ENCODE measurements around the gene FHAD1.

FHAD1 gene

DNA sequence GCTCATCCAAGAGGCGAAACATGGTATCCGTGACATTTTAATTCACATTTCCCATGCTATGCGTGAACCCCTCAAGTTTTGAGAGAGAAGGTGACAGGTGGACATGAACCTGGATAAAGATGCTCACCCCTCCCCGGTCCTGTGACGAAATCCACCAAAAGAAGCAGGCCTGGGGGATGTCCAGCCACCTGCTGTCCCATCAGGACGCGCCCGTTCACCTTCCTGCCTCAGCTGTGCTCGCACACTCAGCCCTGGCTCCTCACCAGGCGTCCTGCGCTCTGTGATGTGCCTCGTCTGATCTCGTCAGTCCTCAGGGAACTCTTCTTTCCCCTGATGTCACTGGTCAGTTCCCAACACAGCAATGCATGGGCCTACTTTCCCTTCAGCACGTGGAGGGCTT lies 10.3 kb downstream of the FHAD1 start:
- Histone ChIP-seq H3K36me3 (ENCODE audit: insufficient read depth, low read length) (no peaks in the 10 kb centered on the region), H3K9ac (ENCODE audit: low read depth, low read length) (no peak overlapping the region)

DNA sequence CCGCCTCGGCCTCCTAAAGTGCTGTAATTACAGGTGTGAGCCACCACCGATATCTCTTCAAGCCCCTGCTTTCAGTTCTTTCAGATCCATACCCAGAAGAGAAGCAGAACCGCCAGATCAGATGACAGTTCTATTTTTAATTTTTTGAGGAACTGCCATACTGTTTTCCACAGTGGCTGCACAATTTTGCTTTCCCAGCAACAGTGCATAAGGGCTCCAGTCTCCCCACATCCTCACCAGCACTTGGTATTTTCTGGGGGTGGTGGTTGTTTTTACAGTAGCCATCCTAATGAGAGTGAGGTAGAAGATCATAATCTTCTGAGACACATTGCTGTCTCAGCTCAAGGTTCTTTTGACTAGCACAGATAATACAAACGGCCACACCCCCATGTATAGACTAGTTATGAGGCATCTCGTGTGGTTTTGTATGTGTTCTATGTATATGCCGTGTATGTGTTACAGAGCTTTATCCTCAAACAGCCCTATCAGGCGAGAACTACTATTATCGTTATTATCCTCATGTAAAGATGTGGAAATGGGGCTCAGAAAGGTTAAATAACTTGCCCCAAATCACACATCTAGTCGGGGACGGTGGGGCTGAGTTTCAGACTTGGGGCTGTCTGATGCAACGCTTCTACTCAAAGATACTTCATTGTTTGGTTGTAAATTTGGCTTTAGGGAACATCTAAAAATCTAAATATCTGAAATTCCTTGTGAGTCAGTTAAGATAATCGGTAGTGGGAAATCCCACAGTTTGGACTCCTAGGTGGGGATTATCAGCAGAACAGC lies 12.0 kb downstream of the FHAD1 start:
- Histone ChIP-seq H3K4me3 (ENCODE audit: low read length) (no peak overlapping the region), H3K4me2 (ENCODE audit: low read length) (no peak overlapping the region), H3K9me3 (replicated peaks; ENCODE audit: low read length) (no peaks in the 10 kb centered on the region), H3K27me3 (ENCODE audit: control insufficient read depth, insufficient read depth, low read length) (peaks cover 27% of the 10 kb centered on the region), H3K9ac (ENCODE audit: low read depth, low read length) (no peak overlapping the region), H3K4me1 (ENCODE audit: control insufficient read depth, insufficient read depth, low read length) (no peaks in the 10 kb centered on the region), H3K36me3 (ENCODE audit: insufficient read depth, low read length) (no peaks in the 10 kb centered on the region)

More for the DNA sequence above, 10.3 kb downstream of the FHAD1 start:
- H3K4me1 ChIP-seq (ENCODE audit: control insufficient read depth, insufficient read depth, low read length) = no peaks in the 10 kb centered on the region
- H3K27me3 ChIP-seq (ENCODE audit: control insufficient read depth, insufficient read depth, low read length) = peaks cover 42% of the 10 kb centered on the region
- H3K4me2 ChIP-seq (ENCODE audit: low read length) = no peak overlapping the region
- no peak overlapping the region for H3K4me3 ChIP-seq (ENCODE audit: low read length)
- no peaks in the 10 kb centered on the region for H3K9me3 ChIP-seq (replicated peaks; ENCODE audit: low read length)

DNA sequence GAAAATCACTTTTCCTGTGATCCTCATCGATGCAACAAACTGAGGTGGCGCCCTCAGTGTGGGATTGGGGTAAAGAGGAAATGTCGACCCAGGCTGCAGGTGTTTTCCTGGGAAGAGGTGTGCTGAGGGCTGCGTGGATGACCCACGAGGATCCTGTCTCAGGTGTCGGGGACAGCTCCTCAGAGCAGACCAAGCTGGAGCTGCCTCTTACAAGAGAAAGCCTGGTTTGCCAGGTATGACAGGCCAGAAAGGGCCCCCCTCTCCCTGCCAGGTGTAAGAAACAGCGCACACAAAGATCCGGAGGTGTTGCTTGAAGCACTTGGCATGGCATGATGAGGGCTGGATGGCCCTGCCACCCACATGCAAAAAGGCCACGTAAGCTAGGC lies 12.6 kb downstream of the FHAD1 start:
- Histone ChIP-seq H3K4me3 (ENCODE audit: low read length) (no peak overlapping the region), H3K4me2 (ENCODE audit: low read length) (no peak overlapping the region), H3K9ac (ENCODE audit: low read depth, low read length) (no peak overlapping the region), H3K9me3 (replicated peaks; ENCODE audit: low read length) (no peaks in the 10 kb centered on the region), H3K27me3 (ENCODE audit: control insufficient read depth, insufficient read depth, low read length) (peaks cover 21% of the 10 kb centered on the region), H3K4me1 (ENCODE audit: control insufficient read depth, insufficient read depth, low read length) (no peaks in the 10 kb centered on the region), H3K36me3 (ENCODE audit: insufficient read depth, low read length) (no peaks in the 10 kb centered on the region)

DNA sequence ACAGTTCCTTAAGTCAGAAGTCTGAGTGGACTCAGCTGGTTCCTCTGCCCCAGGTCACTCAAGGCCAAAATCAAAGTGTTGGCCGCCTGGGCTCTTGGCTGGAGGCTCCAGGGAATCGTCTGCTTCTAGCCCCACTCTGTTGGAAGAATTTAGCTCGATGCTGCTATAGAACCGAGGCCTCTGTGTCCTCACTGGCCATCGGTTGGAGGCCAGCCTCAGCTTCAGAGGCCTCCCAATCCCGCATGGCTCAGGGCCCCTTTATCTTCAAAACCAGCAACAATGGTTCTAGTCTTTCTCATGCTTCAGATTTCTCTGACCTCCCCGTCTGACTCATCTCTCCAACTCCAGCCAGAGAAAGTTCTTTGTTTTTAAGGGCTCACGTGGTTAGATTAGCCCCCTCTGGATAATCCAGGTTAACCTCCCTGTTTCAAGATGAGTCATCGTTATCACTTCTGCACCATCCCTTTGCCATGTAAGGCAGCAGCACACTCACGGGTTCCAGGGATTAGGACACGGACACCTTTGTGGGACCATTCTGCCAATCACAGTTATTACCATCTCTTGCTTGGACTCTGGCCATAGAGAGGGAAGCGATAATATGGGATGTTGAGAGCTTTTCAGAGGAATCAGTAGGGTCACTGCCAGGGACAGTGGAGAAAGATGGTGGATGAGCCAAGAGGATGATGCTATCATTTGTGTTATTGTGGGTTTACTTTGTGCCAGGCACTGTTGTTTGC lies 13.6 kb downstream of the FHAD1 start:
- no peaks in the 10 kb centered on the region for H3K36me3 ChIP-seq (ENCODE audit: insufficient read depth, low read length)
- H3K9ac ChIP-seq (ENCODE audit: low read depth, low read length) = no peak overlapping the region
- no peak overlapping the region for H3K4me2 ChIP-seq (ENCODE audit: low read length)
- H3K4me3 ChIP-seq (ENCODE audit: low read length) = no peak overlapping the region
- no peaks in the 10 kb centered on the region for H3K9me3 ChIP-seq (replicated peaks; ENCODE audit: low read length)
- H3K27me3 ChIP-seq (ENCODE audit: control insufficient read depth, insufficient read depth, low read length) = peaks cover 18% of the 10 kb centered on the region
- H3K4me1 ChIP-seq (ENCODE audit: control insufficient read depth, insufficient read depth, low read length) = no peaks in the 10 kb centered on the region

DNA sequence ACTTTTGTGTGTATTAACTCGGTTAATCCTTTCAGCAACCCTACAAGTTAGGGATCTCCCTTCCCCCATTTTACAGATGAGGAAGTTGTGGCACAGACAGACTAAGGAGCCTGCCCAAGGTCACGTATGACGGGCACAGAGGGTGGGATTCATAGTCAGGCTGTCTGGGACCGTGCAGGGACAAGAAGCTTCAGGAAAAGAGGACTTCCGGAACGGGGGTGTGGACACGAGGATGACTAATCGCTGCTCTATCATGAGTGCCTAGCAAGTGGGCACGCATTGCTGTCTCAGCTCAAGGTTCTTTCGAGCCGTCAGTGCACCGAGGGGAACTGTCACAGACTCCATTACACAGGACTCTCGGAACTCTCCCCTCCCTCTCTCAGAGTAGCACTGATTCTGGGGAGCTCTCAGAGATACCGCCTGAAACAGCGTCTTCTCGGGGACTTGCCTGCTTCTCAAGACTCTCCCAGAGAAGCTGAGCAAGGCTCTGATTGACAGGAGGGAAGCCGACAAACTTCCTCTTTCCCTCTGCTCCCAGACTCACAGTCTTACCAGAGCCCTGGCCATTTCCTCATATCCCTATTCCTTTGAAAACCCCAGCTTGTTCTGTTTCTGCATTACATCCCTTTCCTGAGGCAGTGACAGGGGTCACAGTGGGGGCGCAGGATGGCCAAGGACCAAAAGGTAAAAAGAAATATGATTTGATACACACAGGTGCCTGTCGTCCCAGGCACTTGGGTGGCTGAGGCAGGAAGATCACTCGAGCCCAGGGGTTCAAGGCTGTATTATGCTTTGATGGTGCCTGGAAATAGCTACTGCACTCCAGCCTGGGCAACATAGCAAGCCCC lies 14.4 kb downstream of the FHAD1 start:
- Histone ChIP-seq H3K9me3 (replicated peaks; ENCODE audit: low read length) (no peaks in the 10 kb centered on the region), H3K9ac (ENCODE audit: low read depth, low read length) (no peak overlapping the region), H3K4me2 (ENCODE audit: low read length) (no peak overlapping the region), H3K4me1 (ENCODE audit: control insufficient read depth, insufficient read depth, low read length) (no peaks in the 10 kb centered on the region), H3K36me3 (ENCODE audit: insufficient read depth, low read length) (no peaks in the 10 kb centered on the region), H3K4me3 (ENCODE audit: low read length) (no peak overlapping the region), H3K27me3 (ENCODE audit: control insufficient read depth, insufficient read depth, low read length) (peaks cover 17% of the 10 kb centered on the region)

DNA sequence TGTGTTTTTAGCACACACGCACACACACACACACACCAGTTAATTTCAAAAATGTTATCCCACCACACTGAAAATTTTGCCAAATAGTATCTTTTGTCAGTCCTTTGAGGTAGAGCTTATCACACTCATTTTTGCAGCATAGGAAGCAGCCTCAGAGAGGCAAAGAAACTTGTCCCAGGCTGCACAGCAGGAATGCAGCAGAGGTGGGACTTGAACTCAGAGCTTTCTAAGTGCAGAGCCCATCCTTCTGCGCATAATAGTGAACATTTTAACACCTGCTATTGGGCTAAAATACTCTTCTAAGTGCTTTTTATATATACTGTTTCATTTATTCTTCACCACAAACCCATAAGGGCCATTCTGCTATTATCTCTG lies 15.0 kb downstream of the FHAD1 start:
- no peak overlapping the region for H3K4me3 ChIP-seq (ENCODE audit: low read length)
- H3K36me3 ChIP-seq (ENCODE audit: insufficient read depth, low read length) = no peaks in the 10 kb centered on the region
- no peak overlapping the region for H3K4me2 ChIP-seq (ENCODE audit: low read length)
- no peak overlapping the region for H3K9ac ChIP-seq (ENCODE audit: low read depth, low read length)
- no peaks in the 10 kb centered on the region for H3K4me1 ChIP-seq (ENCODE audit: control insufficient read depth, insufficient read depth, low read length)
- H3K27me3 ChIP-seq (ENCODE audit: control insufficient read depth, insufficient read depth, low read length) = peaks cover 16% of the 10 kb centered on the region
- no peaks in the 10 kb centered on the region for H3K9me3 ChIP-seq (replicated peaks; ENCODE audit: low read length)

DNA sequence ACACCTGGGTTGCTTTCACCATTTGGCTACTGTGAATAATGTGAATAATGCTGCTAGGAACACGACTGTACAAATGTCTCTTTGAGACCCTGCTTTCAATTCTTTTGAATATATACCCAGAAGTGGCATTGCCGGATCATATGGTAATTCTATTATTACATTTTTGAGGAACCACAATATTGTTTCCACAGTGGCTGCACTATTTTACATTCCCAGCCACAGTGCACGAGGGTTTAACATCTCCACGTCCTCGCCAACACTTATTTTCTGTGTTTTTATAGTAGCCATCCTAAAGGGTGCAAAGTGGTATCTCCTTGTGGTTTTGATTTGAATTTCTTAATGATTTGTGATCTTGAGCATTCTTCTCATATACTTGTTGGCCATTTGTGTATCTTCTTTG lies 15.7 kb downstream of the FHAD1 start:
- peaks cover 9% of the 10 kb centered on the region for H3K27me3 ChIP-seq (ENCODE audit: control insufficient read depth, insufficient read depth, low read length)

DNA sequence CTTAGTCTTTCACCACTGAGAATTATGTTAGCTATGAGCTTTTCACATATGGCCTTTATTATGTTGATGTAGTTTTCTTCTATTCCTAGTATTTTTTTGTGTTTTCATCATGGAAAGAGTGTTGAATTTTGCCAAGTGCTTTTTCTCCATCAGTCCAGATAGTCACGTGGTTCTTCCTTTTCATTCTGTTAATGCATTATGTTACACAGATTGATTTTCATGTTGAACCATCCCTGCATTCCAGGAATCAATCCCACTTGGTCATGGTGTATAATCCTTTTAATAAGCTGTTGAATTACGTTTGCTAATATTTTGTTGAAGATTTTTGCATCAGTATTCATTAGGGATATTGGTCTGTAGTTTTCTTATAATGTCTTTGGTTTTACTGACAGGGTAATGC lies 17.7 kb downstream of the FHAD1 start:
- Histone ChIP-seq H3K9me3 (replicated peaks; ENCODE audit: low read length) (no peaks in the 10 kb centered on the region), H3K9ac (ENCODE audit: low read depth, low read length) (no peak overlapping the region), H3K27me3 (ENCODE audit: control insufficient read depth, insufficient read depth, low read length) (peaks cover 7% of the 10 kb centered on the region), H3K4me3 (ENCODE audit: low read length) (no peak overlapping the region), H3K4me1 (ENCODE audit: control insufficient read depth, insufficient read depth, low read length) (no peaks in the 10 kb centered on the region), H3K4me2 (ENCODE audit: low read length) (no peak overlapping the region), H3K36me3 (ENCODE audit: insufficient read depth, low read length) (no peaks in the 10 kb centered on the region)

More for the DNA sequence above, 15.7 kb downstream of the FHAD1 start:
- H3K36me3 ChIP-seq (ENCODE audit: insufficient read depth, low read length) = no peaks in the 10 kb centered on the region
- H3K4me3 ChIP-seq (ENCODE audit: low read length) = no peak overlapping the region
- H3K9ac ChIP-seq (ENCODE audit: low read depth, low read length) = no peak overlapping the region
- no peaks in the 10 kb centered on the region for H3K4me1 ChIP-seq (ENCODE audit: control insufficient read depth, insufficient read depth, low read length)
- no peaks in the 10 kb centered on the region for H3K9me3 ChIP-seq (replicated peaks; ENCODE audit: low read length)
- no peak overlapping the region for H3K4me2 ChIP-seq (ENCODE audit: low read length)

DNA sequence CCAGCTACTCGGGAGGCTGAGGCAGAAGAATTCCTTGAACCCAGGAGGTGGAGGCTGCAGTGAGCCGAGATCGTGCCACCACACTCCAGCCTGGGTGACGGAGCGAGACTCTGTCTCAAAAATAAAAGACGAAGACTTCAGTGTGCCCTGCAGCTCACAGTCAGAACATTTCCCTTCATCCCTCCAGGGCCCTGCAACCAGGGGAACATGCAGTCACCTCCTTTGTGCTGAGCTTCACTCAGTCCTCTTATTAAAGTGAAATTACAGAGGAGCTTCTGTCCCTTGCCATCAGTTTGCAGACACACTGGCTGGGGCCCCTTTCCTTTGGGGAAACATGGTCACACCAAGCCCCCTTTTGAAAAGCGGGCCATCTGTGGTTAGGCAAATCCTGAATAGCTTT lies 24.2 kb downstream of the FHAD1 start:
- Histone ChIP-seq H3K36me3 (ENCODE audit: insufficient read depth, low read length) (no peaks in the 10 kb centered on the region), H3K4me3 (ENCODE audit: low read length) (no peak overlapping the region), H3K27me3 (ENCODE audit: control insufficient read depth, insufficient read depth, low read length) (peaks cover 16% of the 10 kb centered on the region), H3K4me2 (ENCODE audit: low read length) (no peak overlapping the region), H3K9ac (ENCODE audit: low read depth, low read length) (no peak overlapping the region), H3K4me1 (ENCODE audit: control insufficient read depth, insufficient read depth, low read length) (no peaks in the 10 kb centered on the region), H3K9me3 (replicated peaks; ENCODE audit: low read length) (no peaks in the 10 kb centered on the region)

DNA sequence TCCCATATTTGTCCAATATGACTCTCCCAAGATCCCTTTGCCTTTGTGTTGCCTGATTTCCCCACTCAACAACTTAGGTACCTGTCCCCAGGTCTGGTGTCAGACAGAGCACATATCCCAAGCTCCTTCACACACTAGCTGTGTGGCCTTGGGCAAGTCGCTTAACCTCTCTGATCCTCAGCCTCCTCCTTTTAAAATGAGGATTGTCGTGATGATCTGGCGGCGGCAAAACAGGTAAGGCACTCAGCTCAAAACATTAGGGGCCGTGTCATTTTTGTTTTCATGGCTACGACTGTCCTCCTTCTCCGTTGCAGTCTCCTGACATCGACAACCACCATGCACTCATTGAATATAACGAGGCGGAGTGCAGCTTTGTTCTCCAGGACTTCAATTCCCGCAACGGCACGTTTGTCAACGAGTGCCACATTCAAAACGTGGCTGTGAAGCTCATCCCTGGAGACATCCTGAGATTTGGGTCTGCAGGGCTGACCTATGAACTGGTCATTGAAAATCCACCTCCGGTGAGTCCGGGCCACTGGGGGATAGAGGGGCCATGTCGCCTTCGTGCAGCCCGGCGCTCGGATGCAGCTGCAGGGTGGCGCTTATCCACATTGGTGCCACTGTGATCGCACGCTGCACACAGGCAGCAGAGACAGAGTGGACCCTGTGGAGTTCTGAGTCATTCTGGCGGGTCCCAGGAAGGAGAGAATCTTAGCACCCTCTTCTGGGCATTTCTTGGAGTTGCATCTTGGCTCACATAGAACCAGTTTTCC lies 25.2 kb downstream of the FHAD1 start:
- Histone ChIP-seq H3K4me1 (ENCODE audit: control insufficient read depth, insufficient read depth, low read length) (no peaks in the 10 kb centered on the region), H3K9ac (ENCODE audit: low read depth, low read length) (no peak overlapping the region), H3K27me3 (ENCODE audit: control insufficient read depth, insufficient read depth, low read length) (peaks cover 25% of the 10 kb centered on the region), H3K4me2 (ENCODE audit: low read length) (peak overlapping the region; percentile 11), H3K4me3 (ENCODE audit: low read length) (no peak overlapping the region), H3K36me3 (ENCODE audit: insufficient read depth, low read length) (no peaks in the 10 kb centered on the region), H3K9me3 (replicated peaks; ENCODE audit: low read length) (no peaks in the 10 kb centered on the region)

DNA sequence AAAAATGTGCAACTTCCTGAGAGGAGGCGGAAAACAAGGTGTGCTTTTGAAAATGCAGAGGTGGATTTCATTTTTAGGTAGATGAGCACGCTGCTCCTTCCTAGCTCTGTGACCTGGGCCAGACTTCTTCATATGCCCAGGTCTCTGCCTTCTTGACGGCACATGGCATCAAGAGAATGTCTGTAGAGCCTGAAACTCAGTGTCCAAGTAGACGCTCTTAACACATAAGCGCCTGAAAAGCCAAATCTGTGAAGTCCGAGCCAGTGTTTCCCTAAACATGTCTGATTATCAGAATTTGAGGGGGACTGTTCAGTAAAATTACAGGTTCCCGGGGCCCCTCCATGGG lies 25.7 kb downstream of the FHAD1 start:
- Histone ChIP-seq H3K27me3 (ENCODE audit: control insufficient read depth, insufficient read depth, low read length) (peaks cover 27% of the 10 kb centered on the region), H3K4me3 (ENCODE audit: low read length) (no peak overlapping the region)

More for the DNA sequence above, 25.7 kb downstream of the FHAD1 start:
- Histone ChIP-seq H3K9me3 (replicated peaks; ENCODE audit: low read length) (no peaks in the 10 kb centered on the region), H3K4me2 (ENCODE audit: low read length) (no peak overlapping the region), H3K36me3 (ENCODE audit: insufficient read depth, low read length) (no peaks in the 10 kb centered on the region), H3K9ac (ENCODE audit: low read depth, low read length) (no peak overlapping the region), H3K4me1 (ENCODE audit: control insufficient read depth, insufficient read depth, low read length) (no peaks in the 10 kb centered on the region)

Measured in skeletal muscle satellite cell (primary cell).